Measurements from ENCODE around the gene CABLES1. TPM values are rescaled to one million over a fixed set of nuclear protein-coding genes. Genes with fewer than 3 reads are reported as not detected.
"Not testable (repeated sequence)": the region's sequence is repeated elsewhere in the genome, so short reads cannot be mapped to it uniquely, and the experiment has no call there.

Gene CABLES1
- polyA plus RNA-seq, 1 experiment, result 5.4 TPM

DNA sequence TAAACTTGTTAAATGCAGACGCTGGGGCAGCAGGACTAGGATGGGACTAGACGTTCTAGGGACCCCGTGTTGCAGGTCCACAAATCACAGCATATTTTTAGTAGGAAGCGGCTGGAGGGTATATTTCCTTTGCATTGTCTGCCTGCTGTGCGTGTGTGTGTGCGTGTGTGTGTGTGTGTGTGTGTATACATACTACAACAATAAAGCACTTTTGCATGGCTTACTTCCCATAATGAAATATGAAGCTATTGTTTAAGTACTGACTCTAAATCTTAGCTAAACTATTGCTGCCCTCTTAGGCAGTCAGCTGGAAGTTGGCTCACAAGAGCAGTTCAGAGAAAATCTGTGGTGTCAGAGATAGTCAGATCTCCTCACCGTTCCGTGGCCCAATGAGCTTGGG lies 133.4 kb downstream of the CABLES1 start:
- no peak for DNase-seq (ENCODE audit: low read depth)
- no peak overlapping the region for H3K4me3 ChIP-seq (ENCODE audit: low read depth, low read length)
- no peaks in the 10 kb centered on the region for H3K36me3 ChIP-seq (ENCODE audit: control insufficient read depth, insufficient read depth, low read length)
- POLR2A ChIA-PET, result no interaction called here
- H3K27me3 ChIP-seq (ENCODE audit: control insufficient read depth, insufficient read depth, low read length), result no peaks in the 10 kb centered on the region
- TF ChIP-seq CTCF (IDR thresholded peaks at IDR 0.05; ENCODE audit: insufficient read depth, low read depth, low read length), result no peak
- CTCF ChIA-PET, result no interaction called here

- CTCF ChIA-PET; H3K36me3 ChIP-seq (ENCODE audit: control insufficient read depth, insufficient read depth, low read length); H3K27me3 ChIP-seq (ENCODE audit: control insufficient read depth, insufficient read depth, low read length); POLR2A ChIA-PET; DNase-seq (ENCODE audit: low read depth); H3K4me3 ChIP-seq (ENCODE audit: low read depth, low read length): not testable (repeated sequence)
These were observed 133.8 kb downstream of the CABLES1 start for GRCh38 chr18:23269068-23269467.

- ChIA-PET POLR2A (no interaction called here), CTCF (no interaction called here)
These were observed 134.6 kb downstream of the CABLES1 start for GRCh38 chr18:23269928-23270327.

DNA sequence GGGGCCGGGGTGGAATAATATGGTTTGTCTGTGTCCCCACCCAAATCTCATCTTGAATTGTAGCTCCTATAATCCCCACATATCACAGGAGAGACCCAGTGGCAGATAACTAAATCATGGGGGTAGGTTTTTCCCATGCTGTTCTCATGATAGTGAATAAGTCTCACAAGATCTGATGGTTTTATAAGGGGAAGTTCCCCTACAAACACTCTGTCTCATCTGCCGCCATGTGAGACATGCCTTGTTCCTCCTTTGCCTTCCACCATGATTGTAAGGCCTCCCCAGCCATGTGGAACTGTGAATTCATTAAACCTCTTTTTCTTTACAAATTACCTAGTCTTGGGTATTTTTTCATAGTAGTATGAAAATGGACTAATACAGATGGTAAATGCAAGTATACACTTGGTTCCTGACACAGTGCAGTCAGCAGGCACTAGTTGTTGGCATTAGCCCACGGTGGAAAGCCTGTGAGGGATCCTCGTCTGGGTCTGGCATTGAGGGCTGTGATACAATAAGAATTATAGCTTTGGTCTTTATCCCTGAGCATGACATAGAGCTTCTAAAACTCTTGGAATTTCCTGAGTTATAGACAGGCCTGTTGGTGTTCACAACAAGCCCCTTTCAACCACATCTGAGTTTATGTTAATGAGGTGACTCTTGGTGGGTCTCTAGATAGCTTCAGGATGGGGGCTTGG lies 135.8 kb downstream of the CABLES1 start:
- POLR2A ChIA-PET, result interaction anchor here (0.5 kb wide), 1 partner anchor 689 kb away, joined by 4 read pairs; no protein-coding TSS in a partner anchor
- no peak for DNase-seq (ENCODE audit: low read depth)
- Histone ChIP-seq H3K36me3 (ENCODE audit: control insufficient read depth, insufficient read depth, low read length) (no peaks in the 10 kb centered on the region), H3K4me3 (ENCODE audit: low read depth, low read length) (no peak overlapping the region), H3K27me3 (ENCODE audit: control insufficient read depth, insufficient read depth, low read length) (no peaks in the 10 kb centered on the region)
- no peak for TF ChIP-seq CTCF (IDR thresholded peaks at IDR 0.05; ENCODE audit: insufficient read depth, low read depth, low read length)
- CTCF ChIA-PET, result interaction anchor here (0.6 to 1.5 kb wide), 2 partner anchors 10 to 315 kb away, joined by 3 to 5 read pairs; no protein-coding TSS in a partner anchor

More at GRCh38 chr18:23269928-23270327, 134.6 kb downstream of the CABLES1 start:
- Histone ChIP-seq H3K27me3 (ENCODE audit: control insufficient read depth, insufficient read depth, low read length) (no peaks in the 10 kb centered on the region), H3K4me3 (ENCODE audit: low read depth, low read length) (no peak overlapping the region), H3K36me3 (ENCODE audit: control insufficient read depth, insufficient read depth, low read length) (no peaks in the 10 kb centered on the region)
- DNase-seq (ENCODE audit: low read depth), result no peak
- no peak for TF ChIP-seq CTCF (IDR thresholded peaks at IDR 0.05; ENCODE audit: insufficient read depth, low read depth, low read length)

- no peak overlapping the region for H3K4me3 ChIP-seq (ENCODE audit: low read depth, low read length)
- DNase-seq (ENCODE audit: low read depth), result no peak
- TF ChIP-seq CTCF (IDR thresholded peaks at IDR 0.05; ENCODE audit: insufficient read depth, low read depth, low read length), result no peak
- CTCF ChIA-PET, result interaction anchor here (1.5 kb wide), 1 partner anchor 12 kb away, joined by 5 read pairs; no protein-coding TSS in a partner anchor
- H3K36me3 ChIP-seq (ENCODE audit: control insufficient read depth, insufficient read depth, low read length), result no peaks in the 10 kb centered on the region
- POLR2A ChIA-PET, result no interaction called here
- H3K27me3 ChIP-seq (ENCODE audit: control insufficient read depth, insufficient read depth, low read length), result no peaks in the 10 kb centered on the region
These were observed 137.4 kb downstream of the CABLES1 start for GRCh38 chr18:23272498-23273232.
